NCI-H748 (cell line): ENCODE measurements around the gene SMCO3.

Experiments used
- DNase-seq: peaks from one replicate; lab custom pipeline; 2025; ENCODE audit not compliant: unreplicated experiment; lab: John Stamatoyannopoulos, UW

The SMCO3 gene

GRCh38 chr12:14814014-14814413 lies at the start of gene SMCO3:
Gene SMCO3 (minus strand): TSS chr12:14814182. CDS start chr12:14806680, 7,502 bp downstream.
- no peak for DNase-seq

GRCh38 chr12:14860490-14860889 lies 46.5 kb upstream of the SMCO3 start:
- DNase-seq = no peak

GRCh38 chr12:14858513-14858912 lies 44.5 kb upstream of the SMCO3 start:
- no peak for DNase-seq

- DNase-seq = no peak
Observed at GRCh38 chr12:14854586-14855183, 40.7 kb upstream of the SMCO3 start.

GRCh38 chr12:14853961-14854360 lies 40.0 kb upstream of the SMCO3 start:
- DNase-seq = peak; percentile 46

- no peak for DNase-seq
Observed at GRCh38 chr12:14852880-14853279, 38.9 kb upstream of the SMCO3 start.

GRCh38 chr12:14850929-14851663 lies 37.1 kb upstream of the SMCO3 start:
- DNase-seq = no peak

GRCh38 chr12:14849661-14850060 lies 35.7 kb upstream of the SMCO3 start:
- no peak for DNase-seq

- no peak for DNase-seq
Observed at GRCh38 chr12:14846876-14847580, 33.0 kb upstream of the SMCO3 start.

- no peak for DNase-seq
Observed at GRCh38 chr12:14846042-14846587, 32.1 kb upstream of the SMCO3 start.

- peak; percentile 27 for DNase-seq
Observed at GRCh38 chr12:14845350-14845750, 31.4 kb upstream of the SMCO3 start.

GRCh38 chr12:14844401-14844800 lies 30.4 kb upstream of the SMCO3 start:
- no peak for DNase-seq

- no peak for DNase-seq
Observed at GRCh38 chr12:14843425-14843887, 29.5 kb upstream of the SMCO3 start, which contains the start of gene ART4. Gene ART4 (minus strand): TSS chr12:14843526. CDS start chr12:14843113, 413 bp downstream.

- DNase-seq = no peak
Observed at GRCh38 chr12:14842315-14842714, 28.3 kb upstream of the SMCO3 start.

GRCh38 chr12:14841761-14842160 lies 27.8 kb upstream of the SMCO3 start:
- no peak for DNase-seq

- no peak for DNase-seq
Observed at GRCh38 chr12:14840616-14841015, 26.6 kb upstream of the SMCO3 start.

GRCh38 chr12:14839262-14839661 lies 25.3 kb upstream of the SMCO3 start:
- no peak for DNase-seq

GRCh38 chr12:14836336-14837210 lies 22.6 kb upstream of the SMCO3 start:
- no peak for DNase-seq

GRCh38 chr12:14834509-14834908 lies 20.5 kb upstream of the SMCO3 start:
- DNase-seq = no peak

GRCh38 chr12:14833952-14834351 lies 20.0 kb upstream of the SMCO3 start:
- DNase-seq = no peak

- no peak for DNase-seq
Observed at GRCh38 chr12:14833336-14833735, 19.4 kb upstream of the SMCO3 start.
